HUES64 (cell line): Measurements from ENCODE around the gene TRIM67.

Source experiments
- H3K27ac ChIP-seq: 2 replicates; pipeline ENCODE4 v1.7.0; 2013; ENCODE audit warnings: low read depth, low read length, inconsistent platforms
- H3K27me3 ChIP-seq: 2 replicates; pipeline ENCODE4 v1.6.1; 2013; ENCODE audit warnings: mild to moderate bottlenecking, low read length; ENCODE audit not compliant: insufficient read depth
- H3K36me3 ChIP-seq: 2 replicates; pipeline ENCODE4 v1.6.1; 2013; ENCODE audit warnings: mild to moderate bottlenecking, low read length; ENCODE audit not compliant: insufficient read depth
- H3K4me1 ChIP-seq: 2 replicates; pipeline ENCODE4 v1.6.1; 2013; ENCODE audit warnings: mild to moderate bottlenecking, low read length, moderate library complexity; ENCODE audit not compliant: insufficient read depth
- H3K4me3 ChIP-seq: 2 replicates; pipeline ENCODE4 v1.5.1; 2013; ENCODE audit warnings: mild to moderate bottlenecking, low read length, moderate library complexity
- H3K9ac ChIP-seq: 2 replicates; pipeline ENCODE4 v1.6.1; 2013; ENCODE audit warnings: mild to moderate bottlenecking, low read depth, low read length
- H3K9me3 ChIP-seq: 2 replicates; pipeline ENCODE4 v1.6.1; 2013; ENCODE audit warnings: low read depth, low read length; ENCODE audit not compliant: insufficient read depth
- WGBS: fragments of 150-250, 120-280 bp; methylation state at CpG from one replicate; pipeline ENCODE4 v1.1.7; 2013; ENCODE audit warnings: missing lambda C conversion rate; 5-methylcytosine and 5-hydroxymethylcytosine counted together

Gene TRIM67

GRCh38 chr1:231171623-231172197, 9.9 kb downstream of the TRIM67 start:
- H3K4me3 ChIP-seq, result no peak overlapping the region
- H3K9me3 ChIP-seq, result no peaks in the 10 kb centered on the region
- no peak overlapping the region for H3K9ac ChIP-seq
- no peaks in the 10 kb centered on the region for H3K4me1 ChIP-seq
- WGBS, result 87% methylated on average over 5 of the region's 6 CpGs
- no peaks in the 10 kb centered on the region for H3K36me3 ChIP-seq
- H3K27me3 ChIP-seq, result peaks cover 21% of the 10 kb centered on the region
- no peak overlapping the region for H3K27ac ChIP-seq

GRCh38 chr1:231172411-231172810, 10.6 kb downstream of the TRIM67 start:
- Histone ChIP-seq H3K9me3 (no peaks in the 10 kb centered on the region), H3K36me3 (no peaks in the 10 kb centered on the region), H3K27ac (no peak overlapping the region), H3K9ac (no peak overlapping the region), H3K4me1 (no peaks in the 10 kb centered on the region), H3K4me3 (no peak overlapping the region), H3K27me3 (peaks cover 17% of the 10 kb centered on the region)
- WGBS, result 81% methylated on average over 2 of the region's 3 CpGs

DNA sequence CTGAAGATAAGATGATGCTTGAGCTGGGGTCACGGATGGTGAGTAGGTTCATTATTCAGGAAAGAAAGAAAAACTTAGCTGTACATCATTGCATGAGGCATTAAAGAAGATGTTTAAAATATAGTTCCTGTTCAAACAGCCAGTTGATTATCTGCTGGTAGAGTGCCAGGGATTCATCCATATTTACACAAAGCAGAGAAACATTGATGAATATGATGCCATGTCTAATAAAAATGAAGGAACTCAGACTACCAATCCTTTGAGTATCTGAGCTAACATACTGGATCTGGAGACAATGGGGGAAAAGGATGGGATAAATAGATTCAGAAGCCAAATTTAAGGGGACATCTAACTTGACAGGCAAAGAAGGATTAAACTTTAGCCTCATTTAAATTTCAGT, 14.6 kb downstream of the TRIM67 start:
- Histone ChIP-seq H3K9me3 (no peaks in the 10 kb centered on the region), H3K36me3 (no peaks in the 10 kb centered on the region), H3K27ac (no peak overlapping the region), H3K4me1 (no peaks in the 10 kb centered on the region), H3K9ac (no peak overlapping the region), H3K4me3 (no peak overlapping the region), H3K27me3 (peaks cover 17% of the 10 kb centered on the region)
- WGBS, result 37% methylated on average over 1 of the region's 1 CpG

DNA sequence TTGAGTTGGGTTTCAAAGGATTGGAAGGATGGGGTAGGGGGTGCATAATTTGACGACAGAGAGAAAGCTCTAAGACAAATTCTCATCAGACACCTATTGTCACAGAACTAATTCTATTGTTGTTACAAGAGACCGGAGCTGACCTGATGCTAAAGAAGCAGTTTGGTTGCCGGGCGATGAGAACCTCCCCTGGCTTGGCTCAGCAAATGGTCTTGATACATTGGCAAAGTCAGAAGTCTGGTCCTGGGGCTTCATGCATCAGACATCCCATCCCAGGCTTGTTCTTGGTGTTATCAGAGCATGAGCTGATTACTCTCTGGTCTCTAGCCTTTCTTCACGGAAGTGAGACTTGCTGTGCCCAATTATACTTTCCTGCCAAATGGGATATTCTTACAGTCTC, 15.4 kb downstream of the TRIM67 start:
- Histone ChIP-seq H3K36me3 (no peaks in the 10 kb centered on the region), H3K4me1 (no peaks in the 10 kb centered on the region), H3K27ac (no peak overlapping the region), H3K9me3 (no peaks in the 10 kb centered on the region), H3K4me3 (no peak overlapping the region), H3K9ac (no peak overlapping the region), H3K27me3 (peaks cover 17% of the 10 kb centered on the region)
- WGBS, result 86% methylated on average over 4 of the region's 5 CpGs

DNA sequence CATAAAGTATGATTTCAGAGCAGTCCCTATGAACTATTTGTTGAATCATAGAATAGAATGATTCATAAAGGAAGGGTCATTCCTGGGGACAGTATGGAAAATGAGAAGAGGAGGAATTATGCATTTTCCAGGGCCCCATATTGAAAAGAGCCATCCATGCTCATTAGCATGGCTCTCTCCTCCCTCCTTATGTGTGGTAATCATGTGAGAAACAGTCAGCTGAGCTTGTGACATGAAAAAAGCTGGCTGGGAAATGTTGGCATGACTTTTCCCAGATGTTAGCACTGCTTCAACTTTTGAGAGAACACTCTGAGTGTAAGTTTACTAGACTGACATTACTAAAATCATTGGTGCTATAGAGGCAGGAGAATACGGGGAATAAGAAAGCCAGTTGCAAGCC, 16.1 kb downstream of the TRIM67 start:
- H3K9me3 ChIP-seq, result no peaks in the 10 kb centered on the region
- H3K4me1 ChIP-seq, result no peaks in the 10 kb centered on the region; the same call in 1 of the 2 replicates
- H3K27ac ChIP-seq, result no peak overlapping the region
- H3K36me3 ChIP-seq, result no peaks in the 10 kb centered on the region
- WGBS, result 92% methylated on average over 1 of the region's 1 CpG
- H3K9ac ChIP-seq, result no peak overlapping the region
- no peak overlapping the region for H3K4me3 ChIP-seq
- H3K27me3 ChIP-seq, result peaks cover 17% of the 10 kb centered on the region

- Histone ChIP-seq H3K27me3 (peaks cover 17% of the 10 kb centered on the region), H3K27ac (no peak overlapping the region), H3K9me3 (no peaks in the 10 kb centered on the region), H3K9ac (no peak overlapping the region), H3K4me3 (no peak overlapping the region), H3K4me1 (peaks cover 7% of the 10 kb centered on the region; the same call in 1 of the 2 replicates), H3K36me3 (no peaks in the 10 kb centered on the region)
- 93% methylated on average over 2 of the region's 2 CpGs for WGBS
Measured at GRCh38 chr1:231178970-231179369, 17.1 kb downstream of the TRIM67 start.

- 97% methylated on average over 1 of the region's 1 CpG for WGBS
- Histone ChIP-seq H3K4me3 (no peak overlapping the region), H3K27me3 (peaks cover 9% of the 10 kb centered on the region; the same call in 1 of the 2 replicates), H3K36me3 (no peaks in the 10 kb centered on the region), H3K9me3 (no peaks in the 10 kb centered on the region), H3K9ac (no peak overlapping the region), H3K4me1 (peaks cover 12% of the 10 kb centered on the region; the same call in 1 of the 2 replicates), H3K27ac (no peak overlapping the region)
Measured at GRCh38 chr1:231180034-231180433, 18.2 kb downstream of the TRIM67 start.

- WGBS, result 85% methylated on average over 3 of the region's 3 CpGs
- no peak overlapping the region for H3K9ac ChIP-seq
Measured at GRCh38 chr1:231181271-231181670, 19.4 kb downstream of the TRIM67 start.

GRCh38 chr1:231182317-231182716, 20.5 kb downstream of the TRIM67 start:
- Histone ChIP-seq H3K36me3 (no peaks in the 10 kb centered on the region), H3K9me3 (no peaks in the 10 kb centered on the region), H3K9ac (no peak overlapping the region), H3K27me3 (peaks cover 13% of the 10 kb centered on the region; the same call in 1 of the 2 replicates), H3K4me3 (no peak overlapping the region), H3K27ac (no peak overlapping the region), H3K4me1 (peaks cover 12% of the 10 kb centered on the region; the same call in 1 of the 2 replicates)
- 91% methylated on average over 6 of the region's 6 CpGs for whole genome bisulfite sequencing

More at GRCh38 chr1:231181271-231181670, 19.4 kb downstream of the TRIM67 start:
- Histone ChIP-seq H3K27me3 (peaks cover 7% of the 10 kb centered on the region; the same call in 1 of the 2 replicates), H3K4me3 (no peak overlapping the region), H3K9me3 (no peaks in the 10 kb centered on the region), H3K36me3 (no peaks in the 10 kb centered on the region), H3K4me1 (peaks cover 12% of the 10 kb centered on the region; the same call in 1 of the 2 replicates), H3K27ac (no peak overlapping the region)

GRCh38 chr1:231183639-231184590, 22.1 kb downstream of the TRIM67 start:
- Histone ChIP-seq H3K4me3 (no peak overlapping the region), H3K9ac (peak overlapping the region; percentile 17; the same call in 1 of the 2 replicates), H3K27ac (peak overlapping the region; percentile 74; the same call in 1 of the 2 replicates), H3K4me1 (peaks cover 12% of the 10 kb centered on the region; the same call in 1 of the 2 replicates), H3K27me3 (peaks cover 19% of the 10 kb centered on the region; the same call in 1 of the 2 replicates), H3K9me3 (no peaks in the 10 kb centered on the region), H3K36me3 (no peaks in the 10 kb centered on the region)
- 53% methylated on average over 13 of the region's 13 CpGs for WGBS

DNA sequence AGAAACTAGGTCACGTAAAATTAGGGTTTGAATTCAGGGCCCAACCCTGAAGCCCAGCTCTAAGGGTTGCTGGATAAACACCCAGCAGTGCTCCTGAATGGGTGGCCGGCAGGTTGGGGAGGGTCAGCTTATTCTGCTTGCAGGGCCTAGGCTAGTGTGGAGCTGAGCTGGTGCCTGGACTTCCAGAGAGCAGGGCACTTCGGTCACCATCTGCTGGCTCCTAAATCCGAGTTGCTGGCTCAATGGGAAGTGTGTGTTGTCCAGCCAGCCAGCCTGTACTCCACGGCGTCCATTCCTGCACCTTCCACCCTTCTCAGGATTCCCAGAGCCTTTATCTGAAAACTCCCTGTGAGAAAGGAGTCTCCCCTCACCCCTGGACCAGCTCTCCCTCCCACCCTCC, 23.0 kb downstream of the TRIM67 start:
- Histone ChIP-seq H3K9me3 (no peaks in the 10 kb centered on the region; the same call in 1 of the 2 replicates), H3K4me3 (no peak overlapping the region), H3K9ac (no peak overlapping the region; the same call in 1 of the 2 replicates), H3K4me1 (peaks cover 12% of the 10 kb centered on the region; the same call in 1 of the 2 replicates), H3K27me3 (peaks cover 19% of the 10 kb centered on the region; the same call in 1 of the 2 replicates), H3K36me3 (no peaks in the 10 kb centered on the region), H3K27ac (no peak overlapping the region)
- WGBS, result 85% methylated on average over 6 of the region's 6 CpGs
